NCI-H1417 (cell line): ENCODE data around the gene ARHGEF35.
"Not testable (repeated sequence)": the region's sequence is repeated elsewhere in the genome, so short reads cannot be mapped to it uniquely, and the experiment has no call there.

Source experiments
- DNase-seq, 3 experiments: peaks; one replicate each; lab custom pipeline; 2025; lab: John Stamatoyannopoulos, UW

ARHGEF35 gene

GRCh38 chr7:144178380-144179164, 17.1 kb downstream of the ARHGEF35 start:
- peak in 1 of 3 experiments; percentile 50 for DNase-seq

DNA sequence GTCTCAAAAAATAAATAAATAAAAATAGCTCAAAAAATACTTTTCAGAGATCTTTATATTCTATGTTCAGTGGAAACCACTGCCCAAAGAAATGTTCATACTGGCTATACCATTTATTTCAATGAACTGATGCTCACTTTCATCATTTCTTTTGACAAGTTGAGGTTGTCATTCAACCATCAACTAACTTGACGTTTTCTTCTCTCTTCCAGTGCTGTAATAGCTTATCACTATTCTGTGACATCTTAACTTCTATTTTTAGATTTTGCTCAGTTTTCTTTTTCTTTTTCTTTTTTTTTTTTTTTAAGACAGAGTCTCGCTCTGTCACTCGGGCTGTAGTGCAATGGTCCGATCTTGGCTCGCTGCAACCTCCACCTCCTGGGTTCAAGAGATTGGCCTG, 21.0 kb downstream of the ARHGEF35 start:
- DNase-seq = no peak

DNA sequence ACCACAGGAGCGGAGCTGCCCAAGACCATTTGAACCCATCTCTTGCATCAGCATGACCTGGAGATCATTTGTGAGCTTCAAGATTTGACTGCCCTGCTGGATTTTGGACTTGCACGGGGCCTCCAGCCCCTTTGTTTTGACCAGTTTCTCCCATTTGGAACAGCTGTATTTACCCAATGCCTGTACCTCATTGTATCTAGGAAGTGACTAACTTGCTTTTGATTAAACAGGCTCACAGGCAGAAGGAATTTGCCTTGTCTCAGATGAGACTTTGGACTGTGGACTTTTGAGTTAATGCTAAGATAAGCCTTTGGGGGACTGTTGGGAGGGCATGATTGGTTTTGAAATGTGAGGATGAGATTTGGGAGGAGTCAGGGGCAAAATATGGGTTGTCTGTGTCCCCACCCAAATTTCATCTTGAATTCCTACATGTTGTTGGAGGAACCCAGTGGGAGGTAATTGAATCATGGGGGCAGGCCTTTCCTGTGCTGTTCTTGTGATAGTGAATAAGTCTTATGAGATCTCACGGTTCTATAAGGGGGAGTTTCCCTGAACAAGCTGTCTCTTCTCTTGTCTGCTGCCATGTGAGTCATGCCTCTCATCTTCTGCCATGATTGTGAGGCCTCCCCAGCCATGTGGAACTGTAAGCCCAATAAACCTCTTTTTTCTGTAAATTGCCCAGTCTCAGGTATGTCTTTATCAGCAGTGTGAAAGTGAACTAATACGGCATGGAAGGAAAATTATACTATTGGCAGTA, 23.9 kb downstream of the ARHGEF35 start:
- not testable (repeated sequence) for DNase-seq

DNA sequence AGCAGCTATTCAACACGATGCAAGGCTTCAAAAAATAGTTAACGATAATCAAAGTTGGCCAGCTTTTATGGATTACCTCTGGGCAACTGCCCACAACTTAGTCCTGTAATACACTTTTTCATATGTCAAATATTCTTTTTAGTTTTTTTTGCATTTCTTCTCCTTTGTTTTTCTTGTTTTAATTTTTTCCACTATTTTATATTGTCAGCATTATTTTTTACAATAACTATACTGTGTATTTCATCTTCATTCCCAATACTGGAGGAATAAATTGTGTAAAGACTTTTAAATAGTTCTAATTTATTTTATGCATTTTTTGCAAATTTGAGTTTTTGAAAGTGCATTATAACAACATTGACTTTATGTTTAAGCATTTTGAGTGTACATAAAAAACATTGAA, 30.8 kb downstream of the ARHGEF35 start:
- no peak for DNase-seq

DNA sequence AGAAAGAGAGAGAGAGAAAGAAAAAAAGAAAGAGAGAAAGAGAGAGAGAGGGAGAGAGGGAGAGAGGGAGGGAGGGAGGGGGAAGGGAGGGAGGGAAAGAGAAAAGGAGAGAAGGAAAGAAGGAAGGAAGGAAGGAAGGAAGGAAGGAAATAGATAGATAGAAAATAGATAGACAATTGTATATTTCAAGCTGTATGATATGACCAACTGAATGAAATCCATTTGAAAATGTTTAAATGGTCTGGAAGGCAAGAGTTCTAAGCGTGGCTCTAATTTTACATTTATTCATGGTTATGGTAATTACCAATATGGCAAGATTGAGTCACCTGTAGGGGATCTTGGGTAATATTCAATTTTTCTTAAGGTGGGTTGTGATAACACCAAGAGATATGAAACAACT, 36.8 kb downstream of the ARHGEF35 start:
- DNase-seq = no peak

DNA sequence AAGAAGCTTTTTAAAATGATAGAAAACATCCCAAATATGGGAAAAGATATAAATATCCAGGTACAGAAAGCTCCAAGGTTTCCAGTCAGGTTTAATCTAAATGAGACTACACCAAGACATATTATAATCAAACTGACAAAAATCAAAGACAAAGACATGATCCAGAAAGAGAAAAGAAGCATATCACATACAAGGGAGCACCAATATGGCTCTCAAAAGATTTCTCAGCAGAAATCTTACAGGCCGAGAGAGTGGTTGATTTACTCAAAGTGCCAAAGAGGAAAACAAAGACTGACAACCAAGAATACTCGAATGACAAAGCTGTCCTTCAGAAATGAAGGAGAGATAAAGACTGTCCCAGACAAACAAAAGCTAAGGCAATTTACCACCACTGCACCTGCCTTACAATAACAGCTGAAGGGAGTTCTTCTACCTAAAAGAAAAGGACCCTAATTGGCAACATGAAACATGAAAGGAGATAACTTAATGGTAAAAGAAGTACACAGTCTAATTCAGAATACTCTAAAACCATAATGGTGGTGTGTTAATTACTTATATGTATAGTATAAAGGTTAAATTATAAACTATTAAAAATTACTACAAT, 47.3 kb downstream of the ARHGEF35 start:
- no peak for DNase-seq

DNA sequence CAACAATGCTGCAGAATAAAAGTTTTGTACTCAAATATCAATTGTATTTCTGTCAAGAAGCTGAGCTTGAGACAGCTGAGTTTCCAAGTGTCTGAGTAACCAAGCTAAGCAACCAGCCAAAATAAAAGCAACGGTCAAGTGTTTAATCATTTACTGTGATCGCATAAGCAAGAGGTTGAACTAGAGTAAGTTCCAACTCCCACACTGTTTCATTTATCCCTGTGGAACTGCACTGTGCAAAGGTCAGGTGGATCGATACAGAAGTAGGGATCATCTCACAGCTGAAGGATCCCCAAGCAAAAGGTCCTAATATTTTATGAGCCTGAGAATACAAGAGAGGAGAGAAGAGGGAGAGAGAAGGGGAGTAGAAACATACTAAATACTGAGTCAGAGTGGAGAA, 51.2 kb downstream of the ARHGEF35 start:
- DNase-seq = no peak

- DNase-seq = no peak
Observed at GRCh38 chr7:144142187-144142586, 53.4 kb downstream of the ARHGEF35 start.

- no peak for DNase-seq
Observed at GRCh38 chr7:144137501-144137900, 58.1 kb downstream of the ARHGEF35 start.
